Measurements from ENCODE around the gene ZNF138.
"Not testable (repeated sequence)": the region's sequence is repeated elsewhere in the genome, so short reads cannot be mapped to it uniquely, and the experiment has no call there.

Gene ZNF138

DNA sequence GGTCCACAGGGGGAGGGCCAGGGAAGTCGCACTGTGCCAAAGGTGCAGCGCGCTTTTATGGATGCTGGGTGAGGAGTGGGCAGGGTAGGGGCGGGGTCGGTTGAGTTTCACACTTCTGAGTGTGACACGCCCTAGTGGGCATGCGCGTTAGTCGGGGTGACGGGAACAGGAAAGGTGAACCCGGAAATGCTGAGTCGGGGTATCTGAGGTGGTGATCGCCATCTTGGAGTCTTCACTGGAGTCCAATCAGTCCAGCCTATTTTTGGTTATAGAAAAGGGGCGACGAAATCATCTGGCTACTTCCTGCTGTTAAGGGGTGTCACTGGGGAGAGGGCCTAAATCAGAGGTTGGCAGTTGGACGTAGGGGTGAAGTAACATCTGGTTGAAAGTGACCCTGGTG lies 40.8 kb downstream of the ZNF138 start:
- H3K36me3 ChIP-seq (ENCODE audit: control insufficient read depth, insufficient read depth, low read length), result peaks cover 13% of the 10 kb centered on the region
- H3K4me3 ChIP-seq (ENCODE audit: insufficient read depth, low read depth, low read length, poor library complexity, severe bottlenecking), result no peak overlapping the region

DNA sequence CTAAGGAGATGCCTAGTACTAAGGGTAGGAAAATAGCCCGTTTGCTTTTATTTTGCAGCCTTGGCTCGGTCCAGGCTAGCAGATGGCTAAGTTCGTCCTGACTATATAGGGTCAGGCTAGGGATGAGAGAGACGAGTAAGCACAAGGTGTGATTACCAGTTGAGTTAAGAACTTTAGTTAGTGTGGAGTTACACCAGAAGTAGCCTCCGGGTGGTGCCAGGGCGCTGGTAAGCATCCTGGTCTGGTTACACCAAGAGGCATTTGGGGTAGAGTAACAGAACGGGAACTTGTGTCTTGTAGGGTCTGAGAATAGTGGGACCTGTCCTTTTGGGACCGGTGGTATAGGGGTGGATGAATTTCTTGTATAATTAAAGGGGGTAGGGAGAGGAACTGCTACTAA lies 41.6 kb downstream of the ZNF138 start:
- H3K9me3 ChIP-seq (ENCODE audit: control insufficient read depth, low read length); DNase-seq: not testable (repeated sequence)

More for the DNA sequence above, 40.8 kb downstream of the ZNF138 start:
- Histone ChIP-seq H3K27ac (ENCODE audit: insufficient read depth, low read length, poor library complexity, severe bottlenecking) (no peak overlapping the region), H3K9me3 (ENCODE audit: control insufficient read depth, low read length) (no peaks in the 10 kb centered on the region), H3K4me1 (ENCODE audit: control insufficient read depth, insufficient read depth, low read length, poor library complexity, severe bottlenecking) (no peaks in the 10 kb centered on the region), H3K27me3 (replicated peaks; ENCODE audit: control insufficient read depth, insufficient read depth, low read length, poor library complexity, severe bottlenecking) (no peaks in the 10 kb centered on the region)
- no peak for DNase-seq

DNA sequence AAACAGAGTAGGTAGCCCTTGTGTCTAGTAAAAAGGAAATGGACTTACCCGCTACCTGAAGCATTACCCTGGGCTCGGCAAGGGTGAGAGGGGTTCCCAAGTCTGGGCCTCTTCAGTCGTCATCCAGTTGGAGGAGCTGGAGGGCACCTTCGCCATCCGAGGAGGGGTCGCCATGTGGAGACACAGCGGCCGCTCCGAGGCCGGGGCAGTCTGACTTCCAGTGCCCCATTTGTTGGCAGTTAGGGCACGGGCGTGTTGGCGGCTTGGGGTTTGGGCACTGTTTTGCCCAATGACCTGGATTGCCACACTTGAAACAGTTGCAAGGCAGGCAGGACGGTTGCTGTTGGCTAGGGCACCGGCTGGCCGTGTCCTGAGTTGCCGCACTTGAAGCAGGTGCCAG lies 43.8 kb downstream of the ZNF138 start:
- H3K9me3 ChIP-seq (ENCODE audit: control insufficient read depth, low read length); H3K4me1 ChIP-seq (ENCODE audit: control insufficient read depth, insufficient read depth, low read length, poor library complexity, severe bottlenecking): not testable (repeated sequence)

More for the DNA sequence above, 41.6 kb downstream of the ZNF138 start:
- H3K36me3 ChIP-seq (ENCODE audit: control insufficient read depth, insufficient read depth, low read length), result peaks cover 11% of the 10 kb centered on the region
- not testable (repeated sequence) for H3K27me3 ChIP-seq (replicated peaks; ENCODE audit: control insufficient read depth, insufficient read depth, low read length, poor library complexity, severe bottlenecking); H3K4me3 ChIP-seq (ENCODE audit: insufficient read depth, low read depth, low read length, poor library complexity, severe bottlenecking); H3K4me1 ChIP-seq (ENCODE audit: control insufficient read depth, insufficient read depth, low read length, poor library complexity, severe bottlenecking); H3K27ac ChIP-seq (ENCODE audit: insufficient read depth, low read length, poor library complexity, severe bottlenecking)

DNA sequence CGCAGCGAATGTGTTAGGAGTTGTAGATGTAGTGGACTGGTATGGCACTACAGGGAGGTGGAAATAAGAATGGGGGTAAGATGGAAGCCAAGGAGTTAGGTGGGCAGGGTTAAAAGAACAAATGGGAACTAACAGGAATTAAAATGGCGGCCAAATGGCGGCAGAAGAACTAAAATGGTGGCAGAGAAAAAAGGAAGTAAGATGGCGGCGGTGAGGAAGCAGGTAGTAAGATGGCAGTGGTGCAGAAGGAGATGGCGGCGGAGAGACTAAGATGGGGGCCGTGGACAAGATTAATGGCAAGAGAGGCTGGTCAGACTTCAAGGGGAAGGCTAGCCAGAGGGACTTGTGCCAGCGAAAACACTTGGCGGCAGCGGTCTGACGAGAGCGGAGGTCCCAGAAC lies 44.5 kb downstream of the ZNF138 start:
- DNase-seq, result no peak
- H3K4me3 ChIP-seq (ENCODE audit: insufficient read depth, low read depth, low read length, poor library complexity, severe bottlenecking), result no peak overlapping the region
- no peak overlapping the region for H3K27ac ChIP-seq (ENCODE audit: insufficient read depth, low read length, poor library complexity, severe bottlenecking)
- H3K36me3 ChIP-seq (ENCODE audit: control insufficient read depth, insufficient read depth, low read length), result no peaks in the 10 kb centered on the region
- H3K27me3 ChIP-seq (replicated peaks; ENCODE audit: control insufficient read depth, insufficient read depth, low read length, poor library complexity, severe bottlenecking), result no peaks in the 10 kb centered on the region
- no peaks in the 10 kb centered on the region for H3K9me3 ChIP-seq (ENCODE audit: control insufficient read depth, low read length)
- H3K4me1 ChIP-seq (ENCODE audit: control insufficient read depth, insufficient read depth, low read length, poor library complexity, severe bottlenecking), result no peaks in the 10 kb centered on the region

More for the DNA sequence above, 43.8 kb downstream of the ZNF138 start:
- not testable (repeated sequence) for H3K4me3 ChIP-seq (ENCODE audit: insufficient read depth, low read depth, low read length, poor library complexity, severe bottlenecking); H3K27me3 ChIP-seq (replicated peaks; ENCODE audit: control insufficient read depth, insufficient read depth, low read length, poor library complexity, severe bottlenecking); H3K27ac ChIP-seq (ENCODE audit: insufficient read depth, low read length, poor library complexity, severe bottlenecking); DNase-seq; H3K36me3 ChIP-seq (ENCODE audit: control insufficient read depth, insufficient read depth, low read length)

DNA sequence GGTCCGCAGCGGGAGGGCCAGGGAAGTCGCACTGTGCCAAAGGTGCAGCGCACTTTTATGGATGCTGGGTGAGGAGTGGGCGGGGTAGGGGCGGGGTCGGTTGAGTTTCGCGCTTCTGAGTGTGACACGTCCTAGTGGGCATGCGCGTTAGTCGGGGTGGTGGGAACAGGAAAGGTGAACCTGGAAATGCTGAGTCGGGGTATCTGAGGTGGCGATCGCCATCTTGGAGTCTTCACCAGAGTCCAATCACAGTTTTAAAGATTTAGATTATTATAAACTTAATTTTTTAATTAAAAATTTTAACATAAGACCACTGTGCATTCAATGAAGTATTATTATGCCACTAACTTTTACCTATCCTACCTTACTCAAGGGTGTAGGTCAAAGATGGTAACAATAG lies 45.7 kb downstream of the ZNF138 start:
- H3K4me3 ChIP-seq (ENCODE audit: insufficient read depth, low read depth, low read length, poor library complexity, severe bottlenecking), result no peak overlapping the region
- no peak for DNase-seq
- H3K27me3 ChIP-seq (replicated peaks; ENCODE audit: control insufficient read depth, insufficient read depth, low read length, poor library complexity, severe bottlenecking), result no peaks in the 10 kb centered on the region
- no peaks in the 10 kb centered on the region for H3K36me3 ChIP-seq (ENCODE audit: control insufficient read depth, insufficient read depth, low read length)
- H3K27ac ChIP-seq (ENCODE audit: insufficient read depth, low read length, poor library complexity, severe bottlenecking), result no peak overlapping the region
- no peaks in the 10 kb centered on the region for H3K9me3 ChIP-seq (ENCODE audit: control insufficient read depth, low read length)
- H3K4me1 ChIP-seq (ENCODE audit: control insufficient read depth, insufficient read depth, low read length, poor library complexity, severe bottlenecking), result no peaks in the 10 kb centered on the region

DNA sequence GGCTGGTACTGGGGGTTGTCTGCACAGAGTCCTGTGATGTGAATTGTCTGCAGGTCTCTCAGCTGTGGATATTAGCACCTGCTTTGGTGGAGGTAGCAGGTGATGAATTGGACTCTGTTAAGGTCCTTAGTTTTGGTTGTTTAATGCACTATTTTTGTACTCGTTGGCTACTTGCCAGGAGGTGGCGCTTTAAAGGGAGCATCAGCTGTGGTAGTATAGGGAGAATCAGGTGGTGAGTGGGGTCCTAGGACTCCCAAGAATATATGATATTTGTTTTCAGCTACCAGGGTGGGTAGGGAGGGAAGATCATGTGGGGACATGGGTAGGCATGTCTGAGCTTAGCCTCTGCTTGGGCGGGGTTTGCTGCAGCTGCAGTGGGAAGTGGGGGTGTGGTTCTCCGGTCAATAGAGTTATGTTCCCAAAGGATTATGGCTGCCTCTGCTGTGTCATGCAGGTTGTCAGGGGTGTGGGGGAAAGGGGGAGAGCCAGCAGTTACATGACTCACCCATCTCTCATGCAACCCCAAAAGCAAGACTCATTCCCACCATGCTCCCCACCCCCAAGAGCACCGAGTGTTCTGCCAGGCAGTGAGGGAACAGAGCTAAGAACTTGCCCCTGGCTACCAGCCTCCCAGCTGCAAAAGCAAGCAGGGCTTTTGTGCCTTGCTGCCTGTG lies 55.2 kb downstream of the ZNF138 start:
- Histone ChIP-seq H3K27ac (ENCODE audit: insufficient read depth, low read length, poor library complexity, severe bottlenecking) (no peak overlapping the region), H3K4me1 (ENCODE audit: control insufficient read depth, insufficient read depth, low read length, poor library complexity, severe bottlenecking) (no peaks in the 10 kb centered on the region), H3K36me3 (ENCODE audit: control insufficient read depth, insufficient read depth, low read length) (no peaks in the 10 kb centered on the region), H3K4me3 (ENCODE audit: insufficient read depth, low read depth, low read length, poor library complexity, severe bottlenecking) (no peak overlapping the region), H3K9me3 (ENCODE audit: control insufficient read depth, low read length) (no peaks in the 10 kb centered on the region), H3K27me3 (replicated peaks; ENCODE audit: control insufficient read depth, insufficient read depth, low read length, poor library complexity, severe bottlenecking) (no peaks in the 10 kb centered on the region)
- no peak for DNase-seq

DNA sequence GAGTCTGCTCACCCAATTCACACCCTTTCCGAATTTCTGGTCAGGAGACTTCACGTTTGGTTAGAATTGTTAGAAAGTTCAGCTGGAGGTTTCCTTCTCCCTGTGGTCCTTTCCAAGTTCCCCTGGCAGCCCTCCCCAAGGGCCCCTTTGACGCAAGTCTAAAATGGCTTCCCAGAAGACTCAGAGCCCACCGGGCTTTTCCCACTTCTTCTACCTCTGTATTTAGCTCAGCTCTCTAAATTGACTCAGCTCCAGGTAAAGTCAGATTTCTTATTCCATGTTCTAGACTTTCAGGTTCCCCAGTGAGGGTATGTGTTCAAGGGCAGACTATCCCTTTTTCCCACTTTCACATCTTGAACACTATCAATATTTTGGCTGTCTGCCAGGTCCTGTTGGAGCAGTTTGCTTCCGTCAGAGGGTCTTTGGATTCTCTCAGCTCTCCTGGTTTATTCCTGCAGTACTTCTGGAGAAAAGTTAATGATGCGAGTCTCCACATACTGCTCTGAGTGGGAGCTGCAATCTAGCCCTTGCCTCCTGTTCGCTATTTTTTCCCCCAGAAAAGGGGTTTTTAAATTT lies 55.8 kb downstream of the ZNF138 start:
- Histone ChIP-seq H3K4me3 (ENCODE audit: insufficient read depth, low read depth, low read length, poor library complexity, severe bottlenecking) (no peak overlapping the region), H3K9me3 (ENCODE audit: control insufficient read depth, low read length) (no peaks in the 10 kb centered on the region), H3K27ac (ENCODE audit: insufficient read depth, low read length, poor library complexity, severe bottlenecking) (no peak overlapping the region), H3K27me3 (replicated peaks; ENCODE audit: control insufficient read depth, insufficient read depth, low read length, poor library complexity, severe bottlenecking) (no peaks in the 10 kb centered on the region), H3K4me1 (ENCODE audit: control insufficient read depth, insufficient read depth, low read length, poor library complexity, severe bottlenecking) (no peaks in the 10 kb centered on the region), H3K36me3 (ENCODE audit: control insufficient read depth, insufficient read depth, low read length) (no peaks in the 10 kb centered on the region)
- no peak for DNase-seq

DNA sequence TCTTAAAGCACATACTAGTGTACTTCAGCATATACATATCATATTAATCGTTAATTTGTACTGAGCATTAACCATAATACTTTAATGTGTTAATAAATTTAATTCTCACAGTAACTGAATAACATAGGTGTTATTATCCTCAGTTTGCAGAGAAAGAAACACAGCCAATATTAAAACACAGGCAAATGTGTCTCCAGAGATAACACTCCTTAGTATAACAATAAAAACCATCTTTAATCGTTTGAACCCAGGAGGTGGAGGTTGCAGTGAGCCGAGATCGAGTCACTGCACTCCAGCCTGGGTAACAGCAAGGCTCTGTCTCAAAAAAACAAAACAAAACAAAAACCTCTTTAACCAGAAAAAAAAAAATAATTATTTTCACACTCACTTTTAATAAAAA lies 59.5 kb downstream of the ZNF138 start:
- H3K36me3 ChIP-seq (ENCODE audit: control insufficient read depth, insufficient read depth, low read length), result no peaks in the 10 kb centered on the region
- H3K27me3 ChIP-seq (replicated peaks; ENCODE audit: control insufficient read depth, insufficient read depth, low read length, poor library complexity, severe bottlenecking), result no peaks in the 10 kb centered on the region
- H3K4me3 ChIP-seq (ENCODE audit: insufficient read depth, low read depth, low read length, poor library complexity, severe bottlenecking), result no peak overlapping the region
- H3K4me1 ChIP-seq (ENCODE audit: control insufficient read depth, insufficient read depth, low read length, poor library complexity, severe bottlenecking), result no peaks in the 10 kb centered on the region
- no peak for DNase-seq
- H3K27ac ChIP-seq (ENCODE audit: insufficient read depth, low read length, poor library complexity, severe bottlenecking), result no peak overlapping the region
- H3K9me3 ChIP-seq (ENCODE audit: control insufficient read depth, low read length), result no peaks in the 10 kb centered on the region

DNA sequence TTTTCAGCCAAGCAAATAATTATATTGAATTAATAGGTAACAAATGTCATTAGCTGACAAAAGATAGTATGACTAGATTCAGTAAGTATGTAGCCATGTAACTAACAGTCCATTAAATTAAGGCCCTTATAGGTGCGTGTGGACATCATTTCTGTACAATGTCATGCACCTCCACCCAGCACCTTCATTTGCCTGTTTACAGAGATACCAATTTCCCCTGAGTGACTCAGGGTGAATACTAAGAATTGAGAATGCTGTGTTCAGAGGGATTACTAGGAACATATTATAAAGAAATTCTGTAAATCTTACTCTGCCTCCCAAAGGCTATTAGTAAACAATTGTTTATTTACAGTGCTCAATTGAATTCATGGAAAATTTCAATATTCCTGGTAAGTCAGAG lies 60.7 kb downstream of the ZNF138 start:
- Histone ChIP-seq H3K27ac (ENCODE audit: insufficient read depth, low read length, poor library complexity, severe bottlenecking) (no peak overlapping the region), H3K36me3 (ENCODE audit: control insufficient read depth, insufficient read depth, low read length) (no peaks in the 10 kb centered on the region), H3K27me3 (replicated peaks; ENCODE audit: control insufficient read depth, insufficient read depth, low read length, poor library complexity, severe bottlenecking) (no peaks in the 10 kb centered on the region), H3K4me1 (ENCODE audit: control insufficient read depth, insufficient read depth, low read length, poor library complexity, severe bottlenecking) (no peaks in the 10 kb centered on the region), H3K9me3 (ENCODE audit: control insufficient read depth, low read length) (no peaks in the 10 kb centered on the region), H3K4me3 (ENCODE audit: insufficient read depth, low read depth, low read length, poor library complexity, severe bottlenecking) (no peak overlapping the region)
- DNase-seq, result no peak

DNA sequence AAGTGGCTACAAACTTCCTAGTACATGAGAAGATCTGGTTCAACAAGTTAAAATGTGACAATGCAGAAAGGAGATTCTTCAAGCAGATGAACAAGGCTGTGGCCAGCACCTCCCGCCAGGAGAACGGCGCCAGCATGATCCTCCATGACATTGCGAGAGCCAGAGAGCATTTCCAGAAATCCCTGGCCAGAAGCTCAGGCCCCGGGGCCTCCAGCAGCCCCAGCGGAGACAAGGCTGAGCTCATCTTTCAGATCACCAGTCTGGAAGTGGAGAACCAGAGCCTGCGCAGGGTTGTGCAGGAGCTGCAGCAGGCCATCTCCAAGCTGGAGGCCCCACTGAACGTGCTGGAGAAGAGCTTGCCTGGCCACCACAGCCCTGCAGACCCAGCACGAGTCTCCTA lies 68.8 kb downstream of the ZNF138 start:
- Histone ChIP-seq H3K9me3 (ENCODE audit: control insufficient read depth, low read length) (no peaks in the 10 kb centered on the region), H3K27me3 (replicated peaks; ENCODE audit: control insufficient read depth, insufficient read depth, low read length, poor library complexity, severe bottlenecking) (no peaks in the 10 kb centered on the region), H3K4me1 (ENCODE audit: control insufficient read depth, insufficient read depth, low read length, poor library complexity, severe bottlenecking) (no peaks in the 10 kb centered on the region), H3K36me3 (ENCODE audit: control insufficient read depth, insufficient read depth, low read length) (no peaks in the 10 kb centered on the region), H3K27ac (ENCODE audit: insufficient read depth, low read length, poor library complexity, severe bottlenecking) (no peak overlapping the region), H3K4me3 (ENCODE audit: insufficient read depth, low read depth, low read length, poor library complexity, severe bottlenecking) (no peak overlapping the region)
- no peak for DNase-seq

Data from effector memory CD4-positive, alpha-beta T cell (primary cell).